Measurements from ENCODE around the gene GATA5. TPM values are rescaled to one million over a fixed set of nuclear protein-coding genes. Genes with fewer than 3 reads are reported as not detected.

The GATA5 gene
- total RNA-seq, 1 donor from 2014 or later: not detected

DNA sequence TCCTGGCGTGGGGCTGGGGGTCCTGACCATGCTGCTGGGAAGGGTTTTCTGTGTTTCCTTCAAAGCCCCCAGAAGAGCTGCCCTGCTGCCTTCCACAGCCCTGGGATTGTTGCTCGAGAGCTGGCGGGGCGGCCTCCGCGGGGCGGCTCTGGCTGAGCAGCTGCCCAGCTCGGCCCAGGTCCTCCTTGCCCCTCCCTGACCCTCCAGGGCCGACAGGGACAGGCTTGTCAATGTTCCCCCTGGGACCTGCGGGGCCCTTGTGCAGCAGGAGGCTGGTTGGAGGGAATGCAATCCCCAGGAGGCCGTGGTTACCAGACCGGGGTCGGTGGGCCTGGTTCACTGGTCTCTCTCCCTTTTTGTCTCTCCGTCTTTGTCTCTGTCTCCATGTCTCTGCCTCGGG, 19.9 kb downstream of the GATA5 start:
- H3K36me3 Mint-ChIP-seq (ENCODE audit: low read depth): no peaks in the 10 kb centered on the region
- peaks cover 8% of the 10 kb centered on the region for H3K27me3 Mint-ChIP-seq (ENCODE audit: low read depth)
- DNase-seq (ENCODE audit: low spot score): no peak
- TF ChIP-seq, protein P1, sequence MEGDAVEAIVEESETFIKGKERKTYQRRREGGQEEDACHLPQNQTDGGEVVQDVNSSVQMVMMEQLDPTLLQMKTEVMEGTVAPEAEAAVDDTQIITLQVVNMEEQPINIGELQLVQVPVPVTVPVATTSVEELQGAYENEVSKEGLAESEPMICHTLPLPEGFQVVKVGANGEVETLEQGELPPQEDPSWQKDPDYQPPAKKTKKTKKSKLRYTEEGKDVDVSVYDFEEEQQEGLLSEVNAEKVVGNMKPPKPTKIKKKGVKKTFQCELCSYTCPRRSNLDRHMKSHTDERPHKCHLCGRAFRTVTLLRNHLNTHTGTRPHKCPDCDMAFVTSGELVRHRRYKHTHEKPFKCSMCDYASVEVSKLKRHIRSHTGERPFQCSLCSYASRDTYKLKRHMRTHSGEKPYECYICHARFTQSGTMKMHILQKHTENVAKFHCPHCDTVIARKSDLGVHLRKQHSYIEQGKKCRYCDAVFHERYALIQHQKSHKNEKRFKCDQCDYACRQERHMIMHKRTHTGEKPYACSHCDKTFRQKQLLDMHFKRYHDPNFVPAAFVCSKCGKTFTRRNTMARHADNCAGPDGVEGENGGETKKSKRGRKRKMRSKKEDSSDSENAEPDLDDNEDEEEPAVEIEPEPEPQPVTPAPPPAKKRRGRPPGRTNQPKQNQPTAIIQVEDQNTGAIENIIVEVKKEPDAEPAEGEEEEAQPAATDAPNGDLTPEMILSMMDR (IDR thresholded peaks at IDR 0.05): no peak
- no peak overlapping the region for H3K27ac Mint-ChIP-seq (ENCODE audit: unreplicated experiment)
- no peaks in the 10 kb centered on the region for H3K9me3 Mint-ChIP-seq (ENCODE audit: low read depth)
- H3K4me3 Mint-ChIP-seq (ENCODE audit: unreplicated experiment): no peak overlapping the region
- no peaks in the 10 kb centered on the region for H3K4me1 Mint-ChIP-seq (ENCODE audit: low read depth)

DNA sequence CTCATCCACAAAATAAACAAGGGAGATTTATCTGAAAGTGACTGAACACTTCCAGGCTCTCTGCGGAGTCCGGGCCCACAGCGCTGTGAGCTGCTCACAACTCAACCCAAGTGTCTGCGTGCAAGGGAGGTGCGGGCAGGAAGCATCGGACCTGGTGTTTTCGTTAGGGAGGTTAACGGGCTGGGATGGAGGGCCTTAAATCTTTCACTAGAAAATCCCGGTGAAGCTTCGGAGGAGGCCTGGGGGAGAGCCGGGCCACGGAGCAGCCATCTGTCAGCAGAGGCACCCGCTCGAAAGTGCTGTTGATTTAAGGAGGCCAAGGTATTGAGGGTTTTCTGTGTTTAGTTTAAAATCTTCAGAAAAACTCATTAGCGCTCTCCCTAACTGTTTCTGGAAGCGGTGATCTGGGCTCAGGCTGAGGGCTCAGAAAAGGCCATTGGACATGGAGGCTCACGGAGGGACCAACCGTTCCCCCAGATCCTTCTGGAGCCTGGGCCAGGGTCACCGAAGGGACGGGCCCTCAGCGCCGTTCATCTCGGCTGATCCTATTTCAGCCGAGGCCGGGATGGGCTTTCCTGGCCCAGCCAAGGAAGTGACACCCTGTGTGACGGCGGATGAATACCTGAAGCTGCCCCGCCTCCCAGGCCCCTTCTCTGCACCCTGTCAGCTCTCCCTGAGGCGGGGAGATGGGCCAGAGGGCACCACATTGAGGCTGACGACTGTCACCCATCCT, 20.7 kb downstream of the GATA5 start:
- Mint-ChIP-seq H3K27me3 (ENCODE audit: low read depth) (peaks cover 8% of the 10 kb centered on the region), H3K4me3 (ENCODE audit: unreplicated experiment) (no peak overlapping the region), H3K4me1 (ENCODE audit: low read depth) (no peaks in the 10 kb centered on the region), H3K27ac (ENCODE audit: unreplicated experiment) (no peak overlapping the region), H3K9me3 (ENCODE audit: low read depth) (no peaks in the 10 kb centered on the region), H3K36me3 (ENCODE audit: low read depth) (no peaks in the 10 kb centered on the region)
- TF ChIP-seq, protein P1 (IDR thresholded peaks at IDR 0.05): no peak
- no peak for DNase-seq (ENCODE audit: low spot score)

DNA sequence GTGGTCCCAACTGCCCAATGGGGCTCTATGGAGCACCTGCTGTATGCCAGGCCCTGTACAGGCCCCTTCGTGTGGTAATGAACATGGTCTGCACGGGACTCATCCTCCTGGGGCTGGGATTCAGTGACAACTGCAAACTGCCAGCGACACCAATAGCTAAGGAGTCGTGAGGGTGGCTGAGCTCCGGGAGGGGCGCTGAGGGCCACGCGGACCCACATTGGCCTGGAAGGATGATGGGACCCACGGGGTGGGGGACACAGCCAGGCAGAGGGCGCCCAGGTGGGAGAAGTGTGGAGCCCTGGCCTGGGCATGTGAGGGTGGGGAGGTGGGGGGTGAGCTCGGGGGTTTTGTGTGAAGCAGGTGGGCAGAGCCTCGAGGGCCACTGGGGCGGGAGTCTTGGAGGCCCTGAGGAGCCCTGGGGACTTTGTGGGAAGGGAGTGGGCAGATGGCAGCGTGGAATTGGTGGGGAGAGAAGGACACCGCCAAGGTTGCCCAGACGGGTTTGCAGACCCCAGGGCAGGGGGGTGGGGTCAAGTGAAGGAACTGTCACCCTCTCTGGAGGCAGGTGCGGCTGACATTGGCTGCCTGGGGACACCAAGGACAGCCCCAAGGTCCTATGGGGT, 22.5 kb downstream of the GATA5 start:
- TF ChIP-seq, protein P1 (IDR thresholded peaks at IDR 0.05): no peak
- Mint-ChIP-seq H3K9me3 (ENCODE audit: low read depth) (no peaks in the 10 kb centered on the region), H3K4me1 (ENCODE audit: low read depth) (no peaks in the 10 kb centered on the region), H3K36me3 (ENCODE audit: low read depth) (no peaks in the 10 kb centered on the region), H3K27me3 (ENCODE audit: low read depth) (peaks cover 15% of the 10 kb centered on the region), H3K27ac (ENCODE audit: unreplicated experiment) (no peak overlapping the region), H3K4me3 (ENCODE audit: unreplicated experiment) (no peak overlapping the region)
- DNase-seq (ENCODE audit: low spot score): no peak

DNA sequence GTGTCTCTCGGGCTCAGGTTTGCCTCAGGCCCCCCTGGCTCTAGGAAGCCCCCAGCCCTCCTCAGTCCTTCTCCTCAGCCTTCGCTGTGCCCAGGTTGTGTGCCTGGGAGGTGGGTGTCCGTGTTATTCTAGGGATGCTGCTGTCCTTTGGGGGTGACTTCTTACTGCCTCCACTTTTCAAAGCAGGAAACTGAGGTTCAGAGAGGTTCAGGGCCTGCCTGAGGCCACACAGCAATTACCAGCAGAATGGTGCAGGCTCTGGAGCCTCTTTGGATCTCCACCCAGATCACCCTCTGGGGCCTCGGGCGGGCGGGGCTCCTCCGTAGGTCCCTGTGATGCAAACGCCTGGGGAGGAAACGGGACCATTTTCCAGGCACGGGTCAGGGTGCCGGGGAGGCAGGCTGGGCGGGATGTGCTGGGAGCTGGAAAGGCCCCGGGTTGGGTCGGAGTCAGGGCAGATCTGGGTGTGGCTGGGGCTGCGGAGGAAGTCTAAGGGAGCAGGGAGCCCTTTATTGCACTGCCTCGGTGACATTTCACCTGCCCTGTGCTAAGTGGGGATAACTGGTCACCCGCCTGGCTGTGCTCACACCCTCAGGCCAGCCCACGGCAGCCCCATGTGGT, 23.2 kb downstream of the GATA5 start:
- H3K36me3 Mint-ChIP-seq (ENCODE audit: low read depth): no peaks in the 10 kb centered on the region
- TF ChIP-seq, protein P1 (IDR thresholded peaks at IDR 0.05): no peak
- H3K9me3 Mint-ChIP-seq (ENCODE audit: low read depth): no peaks in the 10 kb centered on the region

DNA sequence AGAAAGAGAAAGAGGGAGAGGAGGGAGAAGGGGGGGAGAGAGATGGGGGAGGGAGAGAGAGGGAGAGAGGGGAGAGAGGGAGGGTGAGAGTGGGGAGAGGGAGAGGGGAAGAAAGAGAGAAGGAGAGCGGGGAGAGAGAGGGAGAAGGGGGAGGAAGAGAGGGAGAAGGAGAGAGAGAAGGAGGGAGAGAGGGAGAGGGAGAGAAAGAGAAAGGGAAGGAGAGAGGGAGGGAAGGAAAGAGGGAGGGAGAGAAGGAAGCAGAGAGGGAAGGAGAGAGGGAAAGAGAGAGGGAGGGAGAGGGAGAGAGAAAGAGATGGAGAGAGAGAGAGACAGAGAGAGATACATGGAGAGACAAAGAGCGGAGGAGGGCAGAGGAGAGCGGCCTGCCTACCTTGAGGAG, 23.8 kb downstream of the GATA5 start:
- DNase-seq (ENCODE audit: low spot score): no peak
- Mint-ChIP-seq H3K4me1 (ENCODE audit: low read depth) (no peaks in the 10 kb centered on the region), H3K36me3 (ENCODE audit: low read depth) (no peaks in the 10 kb centered on the region), H3K4me3 (ENCODE audit: unreplicated experiment) (no peak overlapping the region), H3K27me3 (ENCODE audit: low read depth) (peaks cover 26% of the 10 kb centered on the region), H3K27ac (ENCODE audit: unreplicated experiment) (no peak overlapping the region), H3K9me3 (ENCODE audit: low read depth) (no peaks in the 10 kb centered on the region)
- TF ChIP-seq, protein P1 (IDR thresholded peaks at IDR 0.05): no peak

More for the DNA sequence above, 23.2 kb downstream of the GATA5 start:
- no peak for DNase-seq (ENCODE audit: low spot score)
- no peaks in the 10 kb centered on the region for H3K4me1 Mint-ChIP-seq (ENCODE audit: low read depth)
- no peak overlapping the region for H3K4me3 Mint-ChIP-seq (ENCODE audit: unreplicated experiment)
- peaks cover 22% of the 10 kb centered on the region for H3K27me3 Mint-ChIP-seq (ENCODE audit: low read depth)
- no peak overlapping the region for H3K27ac Mint-ChIP-seq (ENCODE audit: unreplicated experiment)
